ENCODE data around the gene ATP1A3. TPM values are rescaled to one million over a fixed set of nuclear protein-coding genes. Genes with fewer than 3 reads are reported as not detected.

Gene ATP1A3
- polyA plus RNA-seq, 2 donors: 0.12 TPM

GRCh38 chr19:41918653-41919244 lies 75.3 kb downstream of the ATP1A3 start:
- peaks cover 4 to 5% of the 10 kb centered on the region in 2 donors for H3K4me1 ChIP-seq (ENCODE audit: control insufficient read depth in 2 of 2, insufficient read depth in 2 of 2, low read length in 1 of 2)
- peaks cover 0 to 8% of the 10 kb centered on the region in 2 donors for H3K27me3 ChIP-seq (ENCODE audit: control insufficient read depth in 1 of 2, insufficient read depth in 2 of 2, low read length in 2 of 2)
- H3K27ac ChIP-seq (ENCODE audit: low read depth in 2 of 2, low read length in 1 of 2): no peak overlapping the region
- 91 to 94% methylated on average over 5 of the region's 5 CpGs for WGBS, 2 donors
- H3K4me3 ChIP-seq (ENCODE audit: low read depth in 1 of 2, low read length in 2 of 2): no peak overlapping the region
- H3K9me3 ChIP-seq (ENCODE audit: control insufficient read depth in 2 of 2, insufficient read depth in 1 of 2, low read depth in 1 of 2, low read length in 1 of 2): peaks cover 0 to 15% of the 10 kb centered on the region in 2 donors
- H3K36me3 ChIP-seq (ENCODE audit: control insufficient read depth in 2 of 2, insufficient read depth in 2 of 2, low read length in 1 of 2): no peaks in the 10 kb centered on the region

- 78 to 87% methylated on average over 6 of the region's 6 CpGs for WGBS, 2 donors
- Histone ChIP-seq H3K27ac (ENCODE audit: low read depth in 2 of 2, low read length in 1 of 2) (no peak overlapping the region), H3K9me3 (ENCODE audit: control insufficient read depth in 2 of 2, insufficient read depth in 1 of 2, low read depth in 1 of 2, low read length in 1 of 2) (peaks cover 0 to 15% of the 10 kb centered on the region in 2 donors), H3K27me3 (ENCODE audit: control insufficient read depth in 1 of 2, insufficient read depth in 2 of 2, low read length in 2 of 2) (peaks cover 0 to 14% of the 10 kb centered on the region in 2 donors), H3K4me1 (ENCODE audit: control insufficient read depth in 2 of 2, insufficient read depth in 2 of 2, low read length in 1 of 2) (peaks cover 4 to 5% of the 10 kb centered on the region in 2 donors), H3K36me3 (ENCODE audit: control insufficient read depth in 2 of 2, insufficient read depth in 2 of 2, low read length in 1 of 2) (no peaks in the 10 kb centered on the region), H3K4me3 (ENCODE audit: low read depth in 1 of 2, low read length in 2 of 2) (no peak overlapping the region)
Observed at GRCh38 chr19:41918095-41918494, 75.9 kb downstream of the ATP1A3 start.

GRCh38 chr19:41917676-41918075 lies 76.4 kb downstream of the ATP1A3 start:
- Histone ChIP-seq H3K27ac (ENCODE audit: low read depth in 2 of 2, low read length in 1 of 2) (no peak overlapping the region), H3K4me3 (ENCODE audit: low read depth in 1 of 2, low read length in 2 of 2) (no peak overlapping the region), H3K27me3 (ENCODE audit: control insufficient read depth in 1 of 2, insufficient read depth in 2 of 2, low read length in 2 of 2) (peaks cover 0 to 14% of the 10 kb centered on the region in 2 donors), H3K36me3 (ENCODE audit: control insufficient read depth in 2 of 2, insufficient read depth in 2 of 2, low read length in 1 of 2) (no peaks in the 10 kb centered on the region), H3K9me3 (ENCODE audit: control insufficient read depth in 2 of 2, insufficient read depth in 1 of 2, low read depth in 1 of 2, low read length in 1 of 2) (peaks cover 0 to 15% of the 10 kb centered on the region in 2 donors), H3K4me1 (ENCODE audit: control insufficient read depth in 2 of 2, insufficient read depth in 2 of 2, low read length in 1 of 2) (peaks cover 4 to 5% of the 10 kb centered on the region in 2 donors)
- WGBS, 2 donors: 44 to 47% methylated on average over 12 of the region's 12 CpGs

Other genes with a start within 250 kb of the ATP1A3 start
- 100 to 1,000 TPM; 120 to 141 TPM for gene CEACAM6, start 238.7 kb downstream of the ATP1A3 start, polyA plus RNA-seq
- gene CEACAM3, start 197.6 kb downstream of the ATP1A3 start, polyA plus RNA-seq: 1 to 10 TPM in 1 of 2 donors, under 1 TPM in 1; 0.76 to 3.1 TPM
- not detected for gene LYPD4, start 149.5 kb downstream of the ATP1A3 start, polyA plus RNA-seq
- gene DMRTC2, start 149.2 kb downstream of the ATP1A3 start, polyA plus RNA-seq: under 1 TPM in 1 of 2 donors, not detected in 1; 0.18 TPM
- 1,000 to 10,000 TPM; 2,678 to 3,536 TPM for gene RPS19, start 134.0 kb downstream of the ATP1A3 start, polyA plus RNA-seq
- under 1 TPM; 0.31 to 0.57 TPM for gene CD79A, start 117.0 kb downstream of the ATP1A3 start, polyA plus RNA-seq
- gene ARHGEF1, start 111.0 kb downstream of the ATP1A3 start, polyA plus RNA-seq: 100 to 1,000 TPM in 1 of 2 donors, 10 to 100 TPM in 1; 51.2 to 104 TPM
- gene ERFL, start 65.8 kb downstream of the ATP1A3 start, polyA plus RNA-seq: under 1 TPM; 0.07 to 0.24 TPM
- 100 to 1,000 TPM in 1 of 2 donors, 10 to 100 TPM in 1; 77.7 to 121 TPM for gene RABAC1, start 34.9 kb downstream of the ATP1A3 start, polyA plus RNA-seq
- gene GRIK5, start 76.0 kb upstream of the ATP1A3 start, polyA plus RNA-seq: 1 to 10 TPM; 1.1 to 1.4 TPM
- gene ZNF574, start 81.9 kb upstream of the ATP1A3 start, polyA plus RNA-seq: 1 to 10 TPM; 6.5 to 8.9 TPM
- gene POU2F2, start 138.2 kb upstream of the ATP1A3 start, polyA plus RNA-seq: under 1 TPM; 0.39 to 0.79 TPM
- 10 to 100 TPM; 20.7 to 21.9 TPM for gene DEDD2, start 223.4 kb upstream of the ATP1A3 start, polyA plus RNA-seq
- gene ZNF526, start 226.1 kb upstream of the ATP1A3 start, polyA plus RNA-seq: 1 to 10 TPM; 2.3 to 3.6 TPM
- gene GSK3A, start 248.4 kb upstream of the ATP1A3 start, polyA plus RNA-seq: 10 to 100 TPM; 32.9 TPM

All from esophagus (tissue), 2 donors.